Measurements from ENCODE around the gene CTXN1.
A peak's percentile ranks its signal among the peaks of the same experiment; 100 is the strongest.

Gene CTXN1

DNA sequence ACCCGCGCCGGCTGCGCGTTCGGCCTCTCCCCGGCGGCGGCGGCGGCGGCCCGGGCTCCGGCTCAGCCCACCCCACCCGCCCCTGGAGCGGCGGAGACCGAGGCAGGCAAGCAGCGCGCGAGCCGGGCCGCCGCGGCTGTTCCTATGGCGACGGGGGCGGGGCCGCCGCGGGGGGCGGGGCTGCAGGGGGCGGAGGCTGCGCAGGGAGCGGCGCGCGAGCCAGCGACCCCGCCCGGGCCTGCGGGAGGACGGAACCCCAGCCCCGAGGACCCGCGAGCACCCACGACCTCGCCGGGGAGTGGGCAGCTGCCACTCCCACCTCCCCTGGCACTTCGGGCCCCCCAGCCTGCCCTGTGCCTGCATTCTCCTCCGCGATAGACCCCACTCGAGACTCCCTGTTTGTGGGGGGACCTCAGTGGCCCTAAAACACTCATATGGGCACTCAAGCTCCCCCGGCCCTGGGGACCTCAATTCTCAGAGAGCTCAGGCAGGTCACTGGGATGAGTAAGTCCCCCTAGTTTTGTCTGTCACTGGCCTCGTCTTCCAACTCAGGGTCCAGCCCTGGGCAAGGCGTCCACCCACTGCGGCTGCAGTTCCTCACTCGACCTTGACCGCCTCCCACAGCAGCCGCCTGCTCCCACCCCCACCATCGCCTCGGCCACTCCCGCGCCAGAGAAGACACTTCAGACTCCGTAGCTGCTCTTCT lies at the start of gene CTXN1:
TSS of gene CTXN1 (minus strand) at position 115 of the 706 bp plus-strand sequence. CDS start 597 bp downstream, outside the sequence.
- peak; percentile 44 to 60 for DNase-seq (ENCODE audit: low read depth in 2 of 2)
- TF ChIP-seq, protein P1, sequence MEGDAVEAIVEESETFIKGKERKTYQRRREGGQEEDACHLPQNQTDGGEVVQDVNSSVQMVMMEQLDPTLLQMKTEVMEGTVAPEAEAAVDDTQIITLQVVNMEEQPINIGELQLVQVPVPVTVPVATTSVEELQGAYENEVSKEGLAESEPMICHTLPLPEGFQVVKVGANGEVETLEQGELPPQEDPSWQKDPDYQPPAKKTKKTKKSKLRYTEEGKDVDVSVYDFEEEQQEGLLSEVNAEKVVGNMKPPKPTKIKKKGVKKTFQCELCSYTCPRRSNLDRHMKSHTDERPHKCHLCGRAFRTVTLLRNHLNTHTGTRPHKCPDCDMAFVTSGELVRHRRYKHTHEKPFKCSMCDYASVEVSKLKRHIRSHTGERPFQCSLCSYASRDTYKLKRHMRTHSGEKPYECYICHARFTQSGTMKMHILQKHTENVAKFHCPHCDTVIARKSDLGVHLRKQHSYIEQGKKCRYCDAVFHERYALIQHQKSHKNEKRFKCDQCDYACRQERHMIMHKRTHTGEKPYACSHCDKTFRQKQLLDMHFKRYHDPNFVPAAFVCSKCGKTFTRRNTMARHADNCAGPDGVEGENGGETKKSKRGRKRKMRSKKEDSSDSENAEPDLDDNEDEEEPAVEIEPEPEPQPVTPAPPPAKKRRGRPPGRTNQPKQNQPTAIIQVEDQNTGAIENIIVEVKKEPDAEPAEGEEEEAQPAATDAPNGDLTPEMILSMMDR (IDR thresholded peaks at IDR 0.05; ENCODE audit: low read depth, low read length): no peak
- H3K4me3 ChIP-seq (replicated peaks in 1 of 2; ENCODE audit: low read depth in 2 of 2, low read length in 2 of 2): peak within 1 kb of the TSS; percentile 40 to 42

DNA sequence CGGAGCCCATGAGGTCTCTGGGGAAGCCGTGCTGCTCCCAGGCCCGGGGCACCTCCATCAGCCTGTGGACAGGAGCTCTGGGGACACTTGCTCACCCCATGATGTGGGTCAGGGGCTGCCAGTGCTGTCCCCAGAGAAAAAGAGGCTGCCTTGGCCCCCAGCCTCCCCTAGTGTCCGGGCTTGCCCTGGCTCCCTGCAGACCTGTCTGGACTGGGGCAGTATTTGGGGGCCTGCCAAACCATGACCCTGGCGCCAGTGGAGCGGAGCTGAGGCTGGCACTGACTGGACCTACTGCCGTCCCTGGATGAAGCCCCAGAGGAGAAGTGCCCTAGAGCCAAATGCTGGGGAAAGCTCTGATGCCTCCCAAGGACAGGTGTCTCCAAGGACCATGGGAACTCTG lies 49.1 kb upstream of the CTXN1 start:
- H3K4me3 ChIP-seq (replicated peaks in 1 of 2; ENCODE audit: low read depth in 2 of 2, low read length in 2 of 2): no peak overlapping the region
- TF ChIP-seq, protein P1 (IDR thresholded peaks at IDR 0.05; ENCODE audit: low read depth, low read length): no peak
- DNase-seq (ENCODE audit: low read depth in 2 of 2): no peak

DNA sequence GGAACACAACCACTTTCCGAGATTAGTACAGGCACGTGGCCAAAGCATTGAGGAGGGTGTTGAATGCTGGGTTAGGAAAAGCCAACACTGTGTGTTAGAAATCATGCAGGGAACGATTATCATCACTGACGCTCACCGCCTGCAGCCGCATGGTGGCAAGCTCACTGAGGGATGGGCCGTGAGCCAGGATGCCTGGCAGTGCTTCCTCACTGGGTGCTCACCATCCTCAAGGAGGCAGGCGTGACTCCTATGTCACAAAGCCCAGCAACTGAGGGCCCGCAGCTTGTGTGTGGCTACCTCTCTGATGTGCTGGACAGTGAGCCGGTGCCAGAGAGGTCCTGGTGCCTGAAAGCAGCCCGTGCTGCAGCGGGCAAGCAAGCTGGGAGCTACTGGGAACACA lies 47.9 kb upstream of the CTXN1 start:
- TF ChIP-seq, protein P1 (IDR thresholded peaks at IDR 0.05; ENCODE audit: low read depth, low read length): no peak
- no peak overlapping the region for H3K4me3 ChIP-seq (replicated peaks in 1 of 2; ENCODE audit: low read depth in 2 of 2, low read length in 2 of 2)
- no peak for DNase-seq (ENCODE audit: low read depth in 2 of 2)

DNA sequence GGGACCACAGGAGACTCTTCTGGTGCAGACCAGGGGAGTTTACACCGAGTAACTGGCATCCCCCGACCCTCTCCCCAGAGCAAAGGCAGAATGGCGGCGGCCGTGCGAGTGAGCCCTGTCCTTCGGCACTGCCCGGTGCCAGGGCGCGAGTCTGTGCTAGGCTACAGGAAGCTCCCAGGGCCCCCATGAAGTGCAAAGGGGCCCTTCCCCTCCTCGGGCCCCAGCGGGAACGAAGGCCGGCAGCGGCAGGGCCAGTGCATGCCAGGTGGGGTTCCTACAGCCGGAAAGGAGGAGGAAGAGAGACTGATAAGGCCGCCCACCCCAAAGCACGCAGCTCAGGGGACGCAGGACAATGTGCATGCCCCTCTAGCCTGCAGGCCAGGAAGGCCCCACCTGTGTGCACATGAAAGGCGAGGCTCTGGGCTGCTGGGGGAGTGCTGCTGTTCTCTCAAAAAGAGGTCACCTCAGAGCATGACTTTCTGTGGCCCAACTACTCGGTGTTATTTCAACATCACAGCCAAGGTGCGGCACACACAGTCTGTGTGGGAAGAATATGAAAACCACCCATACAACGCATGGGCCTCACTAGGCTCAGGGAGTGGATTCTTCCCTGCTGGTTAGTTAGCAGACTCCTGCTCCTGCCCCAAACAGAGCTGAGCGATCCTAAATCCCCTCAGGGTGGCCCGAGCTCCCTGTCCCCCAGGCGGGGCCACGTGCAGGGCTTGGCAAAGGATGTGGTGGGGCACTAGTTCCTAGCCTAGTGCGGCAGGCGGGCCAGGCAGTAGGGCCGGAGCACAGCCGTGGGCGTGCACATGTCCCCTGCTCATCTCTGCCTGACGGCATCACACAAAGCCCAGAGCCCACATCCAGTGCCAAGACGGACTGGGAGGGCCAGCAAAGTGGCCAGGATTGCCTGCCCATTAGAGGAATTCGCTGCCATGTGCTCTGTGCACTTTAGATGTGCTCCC lies 45.9 kb upstream of the CTXN1 start:
- TF ChIP-seq, protein P1 (IDR thresholded peaks at IDR 0.05; ENCODE audit: low read depth, low read length): no peak
- no peak overlapping the region for H3K4me3 ChIP-seq (replicated peaks in 1 of 2; ENCODE audit: low read depth in 2 of 2, low read length in 2 of 2)
- DNase-seq (ENCODE audit: low read depth in 2 of 2): no peak

DNA sequence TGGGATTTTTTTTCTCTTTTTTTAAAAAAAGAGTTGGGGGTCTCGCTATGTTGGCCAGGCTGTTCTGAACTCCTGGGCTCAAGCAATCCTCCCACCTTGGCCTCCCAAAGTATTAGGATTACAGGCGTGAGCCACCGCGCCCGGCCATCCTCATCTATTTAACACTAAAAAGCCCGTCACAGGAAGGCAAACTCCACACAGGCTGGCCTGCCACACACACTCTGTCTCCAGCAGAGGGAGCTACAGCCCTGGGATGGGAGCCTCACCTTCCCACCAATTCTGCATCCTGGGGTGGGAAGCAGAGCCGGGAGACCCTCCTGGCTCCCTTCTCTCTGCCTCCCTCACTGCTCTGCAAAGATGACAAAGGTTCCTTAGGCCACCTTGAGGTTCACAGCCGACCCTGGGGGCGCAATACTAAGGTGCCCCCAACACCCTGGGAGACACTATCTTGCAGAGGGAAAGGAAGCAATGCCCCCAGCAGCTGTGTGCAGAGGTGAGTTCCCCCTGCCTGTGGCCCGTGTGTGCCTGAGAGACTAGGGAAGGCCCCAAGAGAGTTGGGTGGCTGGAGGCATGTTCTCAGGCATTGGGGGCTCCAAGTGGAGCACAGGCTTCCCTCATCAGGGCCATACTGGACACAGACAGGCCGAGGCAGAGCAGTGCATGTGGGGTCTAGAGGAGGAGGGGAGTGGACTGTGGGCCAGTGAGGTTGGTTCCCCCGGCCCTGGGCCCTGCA lies 44.9 kb upstream of the CTXN1 start:
- H3K4me3 ChIP-seq (replicated peaks in 1 of 2; ENCODE audit: low read depth in 2 of 2, low read length in 2 of 2): no peak overlapping the region
- peak; percentile 49 for DNase-seq (ENCODE audit: low read depth in 2 of 2)
- TF ChIP-seq, protein P1 (IDR thresholded peaks at IDR 0.05; ENCODE audit: low read depth, low read length): peak; percentile 87

DNA sequence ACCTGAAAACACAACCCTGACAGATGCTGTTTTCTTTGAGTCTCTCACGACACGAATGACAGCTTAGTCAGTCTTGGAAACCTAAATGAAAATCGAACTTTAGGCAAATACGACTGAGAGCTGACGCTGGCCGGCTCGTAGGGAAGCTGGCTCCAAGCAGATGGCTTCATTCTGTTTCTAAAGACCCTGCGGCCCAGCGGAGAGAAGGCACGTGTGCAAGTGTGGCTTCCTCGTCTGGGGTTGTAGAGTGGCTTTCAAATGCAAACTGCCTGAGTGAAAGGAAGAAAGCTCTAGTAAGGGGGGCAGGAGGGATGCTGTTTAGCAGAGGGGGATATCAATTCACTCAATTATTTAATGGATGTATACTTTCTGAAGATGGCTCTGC lies 43.6 kb upstream of the CTXN1 start:
- H3K4me3 ChIP-seq (replicated peaks in 1 of 2; ENCODE audit: low read depth in 2 of 2, low read length in 2 of 2): no peak overlapping the region
- TF ChIP-seq, protein P1 (IDR thresholded peaks at IDR 0.05; ENCODE audit: low read depth, low read length): no peak
- DNase-seq (ENCODE audit: low read depth in 2 of 2): no peak

All from cardiac fibroblast (primary cell).